WTC11 (cell line): Measurements from ENCODE around the gene HMCN1. TPM values are rescaled to one million over a fixed set of nuclear protein-coding genes. Genes with fewer than 3 reads are reported as not detected.
"Not testable (repeated sequence)": the region's sequence is repeated elsewhere in the genome, so short reads cannot be mapped to it uniquely, and the experiment has no call there.

ENCODE experiments used
- ATAC-seq: fragments of 200-7000 bp; cut with Tn5 transposase; 2 replicates; pipeline ENCODE4 v1.10.0; 2021; ENCODE audit warnings: mild to moderate bottlenecking, moderate library complexity
- CTCF ChIA-PET: fragments of 300-600 bp; sonication (Branson Sonifier 250); formaldehyde crosslinking; loops from one replicate; lab custom pipeline; 2021; ENCODE audit warnings: antibody characterized with exemption; lab: Charles Lee
- POLR2A ChIA-PET: fragments of 350-600 bp; sonication (Branson Sonifier 250); formaldehyde crosslinking; loops from one replicate; lab custom pipeline; 2021; ENCODE audit warnings: antibody characterized with exemption; lab: Charles Lee
- DNase-seq: peaks from one replicate; pipeline ENCODE4 v3.0.0; 2021; ENCODE audit warnings: low spot score
- H3K27ac Mint-ChIP-seq: 2 replicates; pipeline ENCODE4 v1.8.0; 2021; ENCODE audit warnings: mixed read lengths
- H3K27me3 Mint-ChIP-seq: 2 replicates; pipeline ENCODE4 v1.8.0; 2021; ENCODE audit warnings: low read depth, mild to moderate bottlenecking, moderate library complexity, mixed read lengths
- H3K36me3 Mint-ChIP-seq: 2 replicates; pipeline ENCODE4 v1.8.0; 2021; ENCODE audit warnings: mixed read lengths
- H3K4me1 Mint-ChIP-seq: 2 replicates; pipeline ENCODE4 v1.8.0; 2022; ENCODE audit warnings: mixed read lengths
- H3K4me3 Mint-ChIP-seq: 2 replicates; pipeline ENCODE4 v1.8.0; 2021; ENCODE audit warnings: mild to moderate bottlenecking, moderate library complexity, mixed read lengths
- H3K9me3 Mint-ChIP-seq: 2 replicates; pipeline ENCODE4 v1.8.0; 2021; ENCODE audit warnings: mixed read lengths
- ARID4B ChIP-seq: sonication (generic); formaldehyde crosslinking; IDR thresholded peaks from 2 replicates; pipeline ENCODE4 v1.8.0; 2023; ENCODE audit warnings: missing genetic modification reagents, mild to moderate bottlenecking, borderline replicate concordance
- ATF2 ChIP-seq: sonication (generic); formaldehyde crosslinking; IDR thresholded peaks from 2 replicates; pipeline ENCODE4 v1.8.1; 2022; ENCODE audit warnings: low read depth, missing genetic modification reagents, borderline replicate concordance
- CDX4 ChIP-seq: fragments of 250-450 bp; sonication (Bioruptor Pico); IDR thresholded peaks from 2 replicates; pipeline ENCODE4 v1.9.0; 2021; ENCODE audit warnings: moderate library complexity, mild to moderate bottlenecking, inconsistent platforms, borderline replicate concordance
- E2F1 ChIP-seq: sonication (generic); formaldehyde crosslinking; IDR thresholded peaks from 2 replicates; pipeline ENCODE4 v1.8.0; 2022; ENCODE audit warnings: mild to moderate bottlenecking, missing genetic modification reagents
- ELF4 ChIP-seq: sonication (generic); formaldehyde crosslinking; IDR thresholded peaks from 2 replicates; pipeline ENCODE4 v1.8.1; 2022; ENCODE audit warnings: low read depth, mild to moderate bottlenecking, moderate library complexity, missing genetic modification reagents
- FOXJ3 ChIP-seq: sonication (generic); formaldehyde crosslinking; IDR thresholded peaks from 2 replicates; pipeline ENCODE4 v1.9.0; 2021; ENCODE audit warnings: missing genetic modification reagents, mild to moderate bottlenecking, borderline replicate concordance
- KAT7 ChIP-seq: sonication (generic); formaldehyde crosslinking; IDR thresholded peaks from 2 replicates; pipeline ENCODE4 v1.8.1; 2023; ENCODE audit warnings: missing genetic modification reagents, mild to moderate bottlenecking, borderline replicate concordance
- MYBL2 ChIP-seq: sonication (generic); formaldehyde crosslinking; IDR thresholded peaks from 2 replicates; pipeline ENCODE4 v1.8.1; 2023; ENCODE audit warnings: mild to moderate bottlenecking, moderate library complexity, missing genetic modification reagents
- NFATC4 ChIP-seq: fragments of 250-450 bp; sonication (Bioruptor Pico); IDR thresholded peaks from 2 replicates; pipeline ENCODE4 v1.9.0; 2021; ENCODE audit warnings: mild to moderate bottlenecking
- NFYB ChIP-seq: sonication (generic); formaldehyde crosslinking; conservative IDR thresholded peaks from 2 replicates; pipeline ENCODE4 v1.8.0; 2022; ENCODE audit warnings: low read depth, missing genetic modification reagents
- NR1H2 ChIP-seq: sonication (generic); formaldehyde crosslinking; IDR thresholded peaks from 2 replicates; pipeline ENCODE4 v1.9.0; 2021; ENCODE audit warnings: mild to moderate bottlenecking, moderate library complexity, missing genetic modification reagents
- NR3C1 ChIP-seq: sonication (generic); formaldehyde crosslinking; conservative IDR thresholded peaks from 2 replicates; pipeline ENCODE4 v1.8.1; 2023; ENCODE audit warnings: low read depth, mild to moderate bottlenecking, missing genetic modification reagents
- RORB ChIP-seq: fragments of 250-450 bp; sonication (Bioruptor Pico); IDR thresholded peaks from 2 replicates; pipeline ENCODE4 v1.9.0; 2021; ENCODE audit warnings: mild to moderate bottlenecking
- TEAD1 ChIP-seq: sonication (generic); formaldehyde crosslinking; IDR thresholded peaks from 2 replicates; pipeline ENCODE4 v1.8.0; 2022; ENCODE audit warnings: mild to moderate bottlenecking, missing genetic modification reagents
- TP53 ChIP-seq: sonication (generic); formaldehyde crosslinking; IDR thresholded peaks from 2 replicates; pipeline ENCODE4 v1.8.1; 2023; ENCODE audit warnings: mild to moderate bottlenecking, missing genetic modification reagents
- ZNF263 ChIP-seq: sonication (generic); formaldehyde crosslinking; IDR thresholded peaks from 2 replicates; pipeline ENCODE4 v1.8.1; 2022; ENCODE audit warnings: low read depth, mild to moderate bottlenecking, moderate library complexity, missing genetic modification reagents
- ZNF396 ChIP-seq: fragments of 250-450 bp; sonication (Bioruptor Pico); IDR thresholded peaks from 2 replicates; pipeline ENCODE4 v1.8.0; 2021; ENCODE audit warnings: mild to moderate bottlenecking, moderate library complexity, borderline replicate concordance
- ZNF425 ChIP-seq: fragments of 250-450 bp; sonication (Bioruptor Pico); conservative IDR thresholded peaks from 2 replicates; pipeline ENCODE4 v1.9.0; 2021; ENCODE audit warnings: mild to moderate bottlenecking
- ZNF512 ChIP-seq: sonication (generic); formaldehyde crosslinking; IDR thresholded peaks from 2 replicates; pipeline ENCODE4 v1.8.1; 2022; ENCODE audit warnings: missing genetic modification reagents, borderline replicate concordance
- ZNF671 ChIP-seq: fragments of 250-450 bp; sonication (Bioruptor Pico); IDR thresholded peaks from 2 replicates; pipeline ENCODE4 v1.8.0; 2021; ENCODE audit warnings: mild to moderate bottlenecking
- total RNA-seq: library from RNA; stranded (reverse); gene quantifications from 3 replicates; pipeline ENCODE4 v1.2.3, GENCODE V29; 2021

The HMCN1 gene
- total RNA-seq, 1 experiment from 2014 or later: 5.6 TPM

- Mint-ChIP-seq H3K4me1 (peaks cover 4% of the 10 kb centered on the region; the same call in 1 of the 2 replicates), H3K27ac (no peak overlapping the region), H3K9me3 (peaks cover 9% of the 10 kb centered on the region), H3K4me3 (no peak overlapping the region), H3K36me3 (peaks cover 1% of the 10 kb centered on the region; the same call in 1 of the 2 replicates), H3K27me3 (no peaks in the 10 kb centered on the region)
- ChIA-PET POLR2A (no interaction called here), CTCF (no interaction called here)
- ATAC-seq: no peak
- DNase-seq: no peak
- TF ChIP-seq RORB (CRISPR knock-in tag): no peak
- no peak for TF ChIP-seq TP53 (CRISPR knock-in tag)
- no peak for TF ChIP-seq NR1H2 (CRISPR knock-in tag)
- no peak for TF ChIP-seq CDX4 (CRISPR knock-in tag)
- TF ChIP-seq MYBL2 (CRISPR knock-in tag): no peak
- no peak for TF ChIP-seq ARID4B (CRISPR knock-in tag)
- TF ChIP-seq TEAD1 (CRISPR knock-in tag): no peak
- no peak for TF ChIP-seq ZNF671 (CRISPR knock-in tag)
- no peak for TF ChIP-seq ELF4 (CRISPR knock-in tag)
- no peak for TF ChIP-seq FOXJ3 (CRISPR knock-in tag)
- TF ChIP-seq ZNF263 (CRISPR knock-in tag): no peak
- no peak for TF ChIP-seq ZNF512 (CRISPR knock-in tag)
Observed at GRCh38 chr1:185790194-185790735, 56.1 kb downstream of the HMCN1 start.

GRCh38 chr1:185792040-185792439, 57.8 kb downstream of the HMCN1 start:
- no peak for DNase-seq
- no peak overlapping the region for H3K4me3 Mint-ChIP-seq
- CTCF ChIA-PET: interaction anchor here (0.6 kb wide), 1 partner anchor 622 kb away, joined by 3 read pairs; no protein-coding TSS in a partner anchor
- peaks cover 4% of the 10 kb centered on the region; the same call in 1 of the 2 replicates for H3K4me1 Mint-ChIP-seq
- H3K36me3 Mint-ChIP-seq: no peaks in the 10 kb centered on the region
- no peaks in the 10 kb centered on the region for H3K27me3 Mint-ChIP-seq
- POLR2A ChIA-PET: no interaction called here
- no peak for ATAC-seq
- no peak overlapping the region for H3K27ac Mint-ChIP-seq
- H3K9me3 Mint-ChIP-seq: peaks cover 12% of the 10 kb centered on the region
- TF ChIP-seq FOXJ3 (CRISPR knock-in tag) (no peak), E2F1 (CRISPR knock-in tag) (no peak), KAT7 (no peak), NFATC4 (CRISPR knock-in tag) (no peak), ZNF396 (no peak), NR3C1 (CRISPR knock-in tag) (no peak), ZNF425 (CRISPR knock-in tag) (no peak), NFYB (no peak), ATF2 (CRISPR knock-in tag) (no peak), ZNF263 (CRISPR knock-in tag) (no peak)

DNA sequence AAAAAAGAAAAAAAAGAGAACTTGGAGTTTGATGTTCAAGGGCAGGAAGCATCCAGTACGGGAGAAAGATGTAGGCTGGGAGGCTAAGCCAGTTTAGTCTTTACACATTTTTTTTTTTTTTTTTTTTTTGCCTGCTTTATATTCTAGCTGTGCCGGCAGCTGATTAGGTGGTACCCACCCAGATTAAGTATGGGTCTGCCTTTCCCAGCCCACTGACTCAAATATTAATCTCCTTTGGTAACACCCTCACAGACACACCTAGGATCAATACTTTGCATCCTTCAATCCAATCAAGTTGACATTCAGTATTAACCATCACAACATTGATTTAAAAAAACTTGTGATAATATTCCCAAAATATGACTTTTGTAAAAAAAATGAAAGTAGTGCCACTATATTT, 60.3 kb downstream of the HMCN1 start:
- peaks cover 29% of the 10 kb centered on the region for H3K9me3 Mint-ChIP-seq
- H3K27ac Mint-ChIP-seq, H3K4me1 Mint-ChIP-seq, H3K4me3 Mint-ChIP-seq, DNase-seq, H3K27me3 Mint-ChIP-seq, CTCF ChIA-PET, ATAC-seq: not testable (repeated sequence)
- POLR2A ChIA-PET: interaction anchor here (0.7 kb wide), 1 partner anchor 43 kb away, joined by 4 read pairs; no protein-coding TSS in a partner anchor
- H3K36me3 Mint-ChIP-seq: peaks cover 13% of the 10 kb centered on the region
